GM23338 (cell line): ENCODE data around the gene IGFBP5. TPM values are rescaled to one million over a fixed set of nuclear protein-coding genes. Genes with fewer than 3 reads are reported as not detected.

Experiments
- ATAC-seq: fragments of 200-7000 bp; cut with Tn5 transposase; 3 replicates; pipeline ENCODE4 v1.9.1; 2020
- DNase-seq: peaks from one replicate; pipeline ENCODE4 v3.0.0-alpha.2; 2015; ENCODE audit warnings: low spot score
- H2AFZ ChIP-seq: fragments of 200-600 bp; sonication (generic); 2 replicates; pipeline ENCODE4 v1.8.0; 2016; ENCODE audit warnings: antibody characterized with exemption, mild to moderate bottlenecking, moderate library complexity
- H3F3A ChIP-seq: fragments of 200-600 bp; sonication (generic); replicated peaks from 2 replicates; pipeline ENCODE4 v1.8.0; 2017; ENCODE audit warnings: antibody characterized with exemption, mixed run types, low read depth
- H3K27ac ChIP-seq: fragments of 200-600 bp; sonication (generic); 2 replicates; pipeline ENCODE4 v1.6.1; 2016; ENCODE audit warnings: low read depth
- H3K27me3 ChIP-seq: fragments of 200-600 bp; sonication (generic); 2 replicates; pipeline ENCODE4 v1.8.0; 2016; ENCODE audit warnings: mild to moderate bottlenecking, mixed run types, moderate library complexity; ENCODE audit not compliant: insufficient read depth
- H3K36me3 ChIP-seq: fragments of 200-600 bp; sonication (generic); 2 replicates; pipeline ENCODE4 v1.8.0; 2016; ENCODE audit warnings: mild to moderate bottlenecking; ENCODE audit not compliant: insufficient read depth
- H3K4me1 ChIP-seq: fragments of 200-600 bp; sonication (generic); 2 replicates; pipeline ENCODE4 v1.8.0; 2016; ENCODE audit warnings: mild to moderate bottlenecking, moderate library complexity; ENCODE audit not compliant: insufficient read depth
- H3K4me2 ChIP-seq: fragments of 200-600 bp; sonication (generic); 2 replicates; pipeline ENCODE4 v1.7.1; 2017; ENCODE audit warnings: mixed run types
- H3K4me3 ChIP-seq: fragments of 200-600 bp; sonication (generic); 2 replicates; pipeline ENCODE4 v1.6.1; 2016; ENCODE audit warnings: mixed run types
- H3K79me2 ChIP-seq: fragments of 200-600 bp; sonication (generic); replicated peaks from 2 replicates; pipeline ENCODE4 v1.8.0; 2017; ENCODE audit warnings: mild to moderate bottlenecking; ENCODE audit not compliant: insufficient read depth
- H3K9me2 ChIP-seq: fragments of 200-600 bp; sonication (generic); 2 replicates; pipeline ENCODE4 v1.8.0; 2017; ENCODE audit not compliant: insufficient read depth
- H4K20me1 ChIP-seq: fragments of 200-600 bp; sonication (generic); replicated peaks from 2 replicates; pipeline ENCODE4 v1.8.0; 2017; ENCODE audit warnings: mild to moderate bottlenecking; ENCODE audit not compliant: insufficient read depth
- H3K27ac Mint-ChIP-seq: 2 replicates; pipeline ENCODE4 v1.8.0; 2020; ENCODE audit warnings: inconsistent platforms, mild to moderate bottlenecking, moderate library complexity, mixed read lengths
- H3K27me3 Mint-ChIP-seq: 3 replicates; pipeline ENCODE4 v1.8.0; 2022; ENCODE audit warnings: low read depth, mild to moderate bottlenecking, moderate library complexity, mixed read lengths, inconsistent platforms; ENCODE audit not compliant: insufficient read depth, poor library complexity
- H3K36me3 Mint-ChIP-seq: 3 replicates; pipeline ENCODE4 v1.8.0; 2021; ENCODE audit warnings: low read depth, mild to moderate bottlenecking, inconsistent platforms, moderate library complexity, mixed read lengths
- H3K4me1 Mint-ChIP-seq: 3 replicates; pipeline ENCODE4 v1.8.0; 2020; ENCODE audit warnings: mild to moderate bottlenecking, inconsistent platforms, mixed read lengths
- H3K4me3 Mint-ChIP-seq: 3 replicates; pipeline ENCODE4 v1.8.0; 2021; ENCODE audit warnings: moderate library complexity, mild to moderate bottlenecking, inconsistent platforms, mixed read lengths
- H3K9me3 Mint-ChIP-seq: 3 replicates; pipeline ENCODE4 v1.8.0; 2020; ENCODE audit warnings: moderate library complexity, mild to moderate bottlenecking, inconsistent platforms, mixed read lengths
- CREB1 ChIP-seq: fragments of 250-450 bp; sonication (Bioruptor Pico); IDR thresholded peaks from 2 replicates; pipeline ENCODE4 v1.5.0; 2020; ENCODE audit warnings: low read depth, mild to moderate bottlenecking, moderate library complexity
- CTCF ChIP-seq, 2 experiments: fragments of 200-600 bp in 1 of 2; sonication (generic) in 1 of 2; conservative IDR thresholded peaks; 2 replicates each; pipeline versions ENCODE4 v1.5.1 to v1.6.1; 2016 to 2017; ENCODE audit warnings: antibody characterized with exemption in 2 of 2, low read depth in 2 of 2, mild to moderate bottlenecking in 2 of 2, moderate library complexity in 1 of 2
- EZH2 ChIP-seq: fragments of 200-600 bp; sonication (generic); IDR thresholded peaks from one replicate; pipeline ENCODE4 v1.8.0; 2017; ENCODE audit warnings: antibody characterized with exemption, mild to moderate bottlenecking, low read depth; ENCODE audit not compliant: unreplicated experiment
- EZH2phosphoT487 ChIP-seq: fragments of 200-600 bp; sonication (generic); IDR thresholded peaks from one replicate; pipeline ENCODE4 v1.8.1; 2018; ENCODE audit warnings: antibody characterized with exemption; ENCODE audit not compliant: unreplicated experiment
- ZNF114 ChIP-seq: fragments of 250-450 bp; sonication (Bioruptor Pico); IDR thresholded peaks from 2 replicates; pipeline ENCODE4 v1.5.0; 2020; ENCODE audit warnings: mild to moderate bottlenecking, moderate library complexity
- ZNF331 ChIP-seq: fragments of 250-450 bp; sonication (Bioruptor Pico); IDR thresholded peaks from 2 replicates; pipeline ENCODE4 v1.5.0; 2020; ENCODE audit warnings: low read depth, mild to moderate bottlenecking, moderate library complexity
- ZNF462 ChIP-seq: fragments of 250-450 bp; sonication (Bioruptor Pico); IDR thresholded peaks from 2 replicates; pipeline ENCODE4 v1.5.0; 2020; ENCODE audit warnings: mild to moderate bottlenecking, moderate library complexity
- polyA plus RNA-seq: library from polyadenylated mRNA; unstranded; fragments of >200 nt; fragmentation: Nextera tagmentation; extraction: Ambion mirVana; gene quantifications from 2 replicates; pipeline ENCODE4 v1.2.1, GENCODE V29; 2016
- total RNA-seq: library from RNA; depleted of rRNA; stranded (reverse); fragments of >200 nt; shearing (Covaris generic); gene quantifications from 2 replicates; pipeline ENCODE4 v1.2.3, GENCODE V29; 2014

The IGFBP5 gene
- total and polyA plus RNA-seq, 2 experiments from 2014 or later, result 0.70 to 2.5 TPM

GRCh38 chr2:216652566-216652965 lies 42.8 kb downstream of the IGFBP5 start (continued):
- TF ChIP-seq ZNF462 (CRISPR knock-in tag) (no peak), ZNF114 (CRISPR knock-in tag) (no peak), EZH2phosphoT487 (no peak), ZNF331 (no peak), EZH2 (no peak), CTCF (conservative IDR thresholded peaks at IDR 0.05; ENCODE audit: low read depth in 2 of 2) (no peak), CREB1 (CRISPR knock-in tag) (no peak)

- Histone ChIP-seq H3K27me3 (no peaks in the 10 kb centered on the region), H3K9me2 (no peaks in the 10 kb centered on the region), H3K27ac (no peak overlapping the region), H3K4me1 (peaks cover 12% of the 10 kb centered on the region), H3K4me3 (no peak overlapping the region), H3K36me3 (no peaks in the 10 kb centered on the region), H3F3A (no peaks in the 10 kb centered on the region), H4K20me1 (peaks cover 28% of the 10 kb centered on the region), H3K79me2 (peaks cover 87% of the 10 kb centered on the region), H2AFZ (no peak overlapping the region), H3K4me2 (no peak overlapping the region)
- Mint-ChIP-seq H3K27me3 (peaks cover 4% of the 10 kb centered on the region), H3K9me3 (peaks cover under 1% of the 10 kb centered on the region; the same call in 1 of the 3 replicates), H3K4me1 (peaks cover 49% of the 10 kb centered on the region), H3K4me3 (no peak overlapping the region), H3K27ac (no peak overlapping the region; the same call in 1 of the 2 replicates), H3K36me3 (peaks cover 29% of the 10 kb centered on the region)
- DNase-seq, result no peak
- TF ChIP-seq ZNF331, result no peak
- no peak for ATAC-seq
Measured at GRCh38 chr2:216651351-216651881, 43.9 kb downstream of the IGFBP5 start.
